ENCODE results near the gene PPP2R5E. TPM values are rescaled to one million over a fixed set of nuclear protein-coding genes. Genes with fewer than 3 reads are reported as not detected.

The PPP2R5E gene
- total and polyA plus RNA-seq, 4 donors: 6.0 to 13.1 (median 8.4) TPM

DNA sequence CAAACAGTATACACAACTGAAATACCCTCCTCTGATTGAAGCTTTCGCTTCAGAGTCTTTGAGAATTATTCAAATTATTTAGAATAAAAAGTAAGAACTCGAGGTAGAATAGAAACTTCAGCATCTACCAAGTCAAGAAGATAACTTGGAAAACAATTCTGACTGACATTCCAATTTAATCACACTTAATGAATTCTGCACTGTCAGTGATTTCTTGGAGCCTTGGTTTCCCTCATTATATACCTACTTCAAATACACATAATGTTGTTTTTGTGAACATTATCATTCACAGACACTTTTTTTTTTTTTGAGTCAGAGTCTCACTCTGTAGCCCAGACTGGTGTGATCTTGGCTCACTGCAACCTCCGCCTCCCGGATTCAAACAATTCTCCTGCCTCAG, 27.9 kb downstream of the PPP2R5E start:
- no peak overlapping the region for H3K4me3 ChIP-seq (ENCODE audit: low read depth in 1 of 3, low read length in 3 of 3)
- no peak overlapping the region for H3K27ac ChIP-seq (ENCODE audit: low read depth in 1 of 2, low read length in 2 of 2)
- DNase-seq (ENCODE audit: low spot score): no peak
- H3K36me3 ChIP-seq (ENCODE audit: control insufficient read depth in 4 of 4, insufficient read depth in 3 of 4, low read depth in 1 of 4, low read length in 3 of 4): peaks cover 0 to 2% (median under 1%) of the 10 kb centered on the region in 4 donors
- H3K27me3 ChIP-seq (ENCODE audit: control insufficient read depth in 4 of 4, insufficient read depth in 4 of 4, low read length in 3 of 4): no peaks in the 10 kb centered on the region
- no peak overlapping the region for H3K9ac ChIP-seq (ENCODE audit: low read depth in 1 of 2, low read length in 2 of 2)
- H3K4me1 ChIP-seq (ENCODE audit: control insufficient read depth in 4 of 4, insufficient read depth in 4 of 4, low read length in 3 of 4): no peaks in the 10 kb centered on the region
- TF ChIP-seq, protein P1, sequence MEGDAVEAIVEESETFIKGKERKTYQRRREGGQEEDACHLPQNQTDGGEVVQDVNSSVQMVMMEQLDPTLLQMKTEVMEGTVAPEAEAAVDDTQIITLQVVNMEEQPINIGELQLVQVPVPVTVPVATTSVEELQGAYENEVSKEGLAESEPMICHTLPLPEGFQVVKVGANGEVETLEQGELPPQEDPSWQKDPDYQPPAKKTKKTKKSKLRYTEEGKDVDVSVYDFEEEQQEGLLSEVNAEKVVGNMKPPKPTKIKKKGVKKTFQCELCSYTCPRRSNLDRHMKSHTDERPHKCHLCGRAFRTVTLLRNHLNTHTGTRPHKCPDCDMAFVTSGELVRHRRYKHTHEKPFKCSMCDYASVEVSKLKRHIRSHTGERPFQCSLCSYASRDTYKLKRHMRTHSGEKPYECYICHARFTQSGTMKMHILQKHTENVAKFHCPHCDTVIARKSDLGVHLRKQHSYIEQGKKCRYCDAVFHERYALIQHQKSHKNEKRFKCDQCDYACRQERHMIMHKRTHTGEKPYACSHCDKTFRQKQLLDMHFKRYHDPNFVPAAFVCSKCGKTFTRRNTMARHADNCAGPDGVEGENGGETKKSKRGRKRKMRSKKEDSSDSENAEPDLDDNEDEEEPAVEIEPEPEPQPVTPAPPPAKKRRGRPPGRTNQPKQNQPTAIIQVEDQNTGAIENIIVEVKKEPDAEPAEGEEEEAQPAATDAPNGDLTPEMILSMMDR (IDR thresholded peaks at IDR 0.05; ENCODE audit: low read depth, low read length, missing input control): no peak
- TF ChIP-seq SP1 (IDR thresholded peaks at IDR 0.05) (no peak), JUND (IDR thresholded peaks at IDR 0.05) (no peak), YY1 (IDR thresholded peaks at IDR 0.05) (no peak), GABPA (IDR thresholded peaks at IDR 0.05 in 1 of 2, conservative IDR thresholded peaks at IDR 0.05 in 1 of 2) (no peak), RAD21 (IDR thresholded peaks at IDR 0.05) (no peak), HNF4A (conservative IDR thresholded peaks at IDR 0.05) (no peak), NR2F2 (IDR thresholded peaks at IDR 0.05) (no peak)
- TF ChIP-seq, protein P2, sequence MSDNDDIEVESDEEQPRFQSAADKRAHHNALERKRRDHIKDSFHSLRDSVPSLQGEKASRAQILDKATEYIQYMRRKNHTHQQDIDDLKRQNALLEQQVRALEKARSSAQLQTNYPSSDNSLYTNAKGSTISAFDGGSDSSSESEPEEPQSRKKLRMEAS (IDR thresholded peaks at IDR 0.05): no peak
- TF ChIP-seq, protein P3, sequence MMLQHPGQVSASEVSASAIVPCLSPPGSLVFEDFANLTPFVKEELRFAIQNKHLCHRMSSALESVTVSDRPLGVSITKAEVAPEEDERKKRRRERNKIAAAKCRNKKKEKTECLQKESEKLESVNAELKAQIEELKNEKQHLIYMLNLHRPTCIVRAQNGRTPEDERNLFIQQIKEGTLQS (IDR thresholded peaks at IDR 0.05): no peak
- WGBS: 98% methylated on average over 4 of the region's 4 CpGs
- H3K9me3 ChIP-seq (ENCODE audit: control insufficient read depth in 4 of 4, low read length in 3 of 4): no peaks in the 10 kb centered on the region

DNA sequence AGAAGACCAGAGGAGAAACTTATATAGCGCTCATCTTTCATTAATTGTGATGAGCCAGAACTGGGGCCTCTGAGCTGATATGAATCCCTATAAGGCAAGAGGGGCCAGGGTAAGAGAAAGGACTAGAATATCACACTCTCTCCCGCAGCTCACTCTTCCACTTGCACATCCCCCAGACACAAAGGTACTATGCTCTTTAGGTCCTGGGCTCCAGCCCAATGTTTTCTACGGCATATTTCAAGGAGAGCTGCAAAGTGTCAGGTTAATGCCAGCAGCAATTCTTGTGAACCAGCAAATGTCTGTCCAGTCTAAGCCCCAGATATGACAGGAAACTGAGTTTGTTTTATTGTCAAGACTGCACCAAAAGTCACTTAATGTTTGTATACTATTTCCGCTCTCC, 29.4 kb downstream of the PPP2R5E start:
- no peaks in the 10 kb centered on the region for H3K4me1 ChIP-seq (ENCODE audit: control insufficient read depth in 4 of 4, insufficient read depth in 4 of 4, low read length in 3 of 4)
- H3K9me3 ChIP-seq (ENCODE audit: control insufficient read depth in 4 of 4, low read length in 3 of 4): no peaks in the 10 kb centered on the region
- TF ChIP-seq JUND (IDR thresholded peaks at IDR 0.05): no peak
- TF ChIP-seq FOXA1 (IDR thresholded peaks at IDR 0.05): no peak
- no peak for TF ChIP-seq FOXA2 (IDR thresholded peaks at IDR 0.05)
- TF ChIP-seq HNF4A (conservative IDR thresholded peaks at IDR 0.05): no peak
- TF ChIP-seq HNF4G (IDR thresholded peaks at IDR 0.05): no peak
- TF ChIP-seq, protein P3 (IDR thresholded peaks at IDR 0.05): no peak
- TF ChIP-seq, protein P1 (IDR thresholded peaks at IDR 0.05; ENCODE audit: low read depth, low read length, missing input control): no peak
- no peak for DNase-seq (ENCODE audit: low spot score)
- 76% methylated on average over 4 of the region's 4 CpGs for WGBS
- no peak overlapping the region for H3K27ac ChIP-seq (ENCODE audit: low read depth in 1 of 2, low read length in 2 of 2)
- no peak overlapping the region for H3K4me3 ChIP-seq (ENCODE audit: low read depth in 1 of 3, low read length in 3 of 3)
- H3K36me3 ChIP-seq (ENCODE audit: control insufficient read depth in 4 of 4, insufficient read depth in 3 of 4, low read depth in 1 of 4, low read length in 3 of 4): peaks cover 0 to 2% (median 0%) of the 10 kb centered on the region in 4 donors
- no peak overlapping the region for H3K9ac ChIP-seq (ENCODE audit: low read depth in 1 of 2, low read length in 2 of 2)
- H3K27me3 ChIP-seq (ENCODE audit: control insufficient read depth in 4 of 4, insufficient read depth in 4 of 4, low read length in 3 of 4): no peaks in the 10 kb centered on the region

DNA sequence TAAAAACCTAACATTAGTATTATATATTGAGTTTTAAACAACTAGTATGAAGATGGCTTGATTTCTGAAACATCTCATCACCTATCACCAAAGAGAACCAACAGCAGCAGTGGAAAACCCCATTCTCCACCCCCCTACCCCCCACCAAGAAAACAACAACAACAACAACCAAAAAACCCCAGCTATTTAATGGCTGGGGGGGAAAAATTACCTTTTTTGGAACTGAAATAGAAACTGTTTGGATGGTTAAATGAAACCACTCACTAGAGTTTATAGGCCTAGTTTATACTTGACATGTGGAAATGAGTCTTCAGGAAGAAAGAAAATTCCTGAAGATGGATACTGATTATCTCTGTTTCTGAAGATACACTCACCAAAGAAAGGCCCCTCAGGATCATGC, 30.3 kb downstream of the PPP2R5E start:
- Histone ChIP-seq H3K9ac (ENCODE audit: low read depth in 1 of 2, low read length in 2 of 2) (no peak overlapping the region), H3K27me3 (ENCODE audit: control insufficient read depth in 4 of 4, insufficient read depth in 4 of 4, low read length in 3 of 4) (no peaks in the 10 kb centered on the region), H3K4me3 (ENCODE audit: low read depth in 1 of 3, low read length in 3 of 3) (no peak overlapping the region), H3K27ac (ENCODE audit: low read depth in 1 of 2, low read length in 2 of 2) (no peak overlapping the region), H3K36me3 (ENCODE audit: control insufficient read depth in 4 of 4, insufficient read depth in 3 of 4, low read depth in 1 of 4, low read length in 3 of 4) (peaks cover 0 to 2% (median 0%) of the 10 kb centered on the region in 4 donors), H3K4me1 (ENCODE audit: control insufficient read depth in 4 of 4, insufficient read depth in 4 of 4, low read length in 3 of 4) (no peaks in the 10 kb centered on the region), H3K9me3 (ENCODE audit: control insufficient read depth in 4 of 4, low read length in 3 of 4) (no peaks in the 10 kb centered on the region)
- DNase-seq (ENCODE audit: low spot score): no peak
- no peak for TF ChIP-seq YY1 (IDR thresholded peaks at IDR 0.05)
- TF ChIP-seq RXRA (IDR thresholded peaks at IDR 0.05): no peak
- TF ChIP-seq, protein P3 (IDR thresholded peaks at IDR 0.05): no peak
- TF ChIP-seq, protein P2 (IDR thresholded peaks at IDR 0.05): no peak
- TF ChIP-seq NR2F2 (IDR thresholded peaks at IDR 0.05): no peak
- no peak for TF ChIP-seq HNF4G (IDR thresholded peaks at IDR 0.05)
- no peak for TF ChIP-seq FOXA1 (IDR thresholded peaks at IDR 0.05)
- no peak for TF ChIP-seq GABPA (IDR thresholded peaks at IDR 0.05 in 1 of 2, conservative IDR thresholded peaks at IDR 0.05 in 1 of 2)
- TF ChIP-seq, protein P4, sequence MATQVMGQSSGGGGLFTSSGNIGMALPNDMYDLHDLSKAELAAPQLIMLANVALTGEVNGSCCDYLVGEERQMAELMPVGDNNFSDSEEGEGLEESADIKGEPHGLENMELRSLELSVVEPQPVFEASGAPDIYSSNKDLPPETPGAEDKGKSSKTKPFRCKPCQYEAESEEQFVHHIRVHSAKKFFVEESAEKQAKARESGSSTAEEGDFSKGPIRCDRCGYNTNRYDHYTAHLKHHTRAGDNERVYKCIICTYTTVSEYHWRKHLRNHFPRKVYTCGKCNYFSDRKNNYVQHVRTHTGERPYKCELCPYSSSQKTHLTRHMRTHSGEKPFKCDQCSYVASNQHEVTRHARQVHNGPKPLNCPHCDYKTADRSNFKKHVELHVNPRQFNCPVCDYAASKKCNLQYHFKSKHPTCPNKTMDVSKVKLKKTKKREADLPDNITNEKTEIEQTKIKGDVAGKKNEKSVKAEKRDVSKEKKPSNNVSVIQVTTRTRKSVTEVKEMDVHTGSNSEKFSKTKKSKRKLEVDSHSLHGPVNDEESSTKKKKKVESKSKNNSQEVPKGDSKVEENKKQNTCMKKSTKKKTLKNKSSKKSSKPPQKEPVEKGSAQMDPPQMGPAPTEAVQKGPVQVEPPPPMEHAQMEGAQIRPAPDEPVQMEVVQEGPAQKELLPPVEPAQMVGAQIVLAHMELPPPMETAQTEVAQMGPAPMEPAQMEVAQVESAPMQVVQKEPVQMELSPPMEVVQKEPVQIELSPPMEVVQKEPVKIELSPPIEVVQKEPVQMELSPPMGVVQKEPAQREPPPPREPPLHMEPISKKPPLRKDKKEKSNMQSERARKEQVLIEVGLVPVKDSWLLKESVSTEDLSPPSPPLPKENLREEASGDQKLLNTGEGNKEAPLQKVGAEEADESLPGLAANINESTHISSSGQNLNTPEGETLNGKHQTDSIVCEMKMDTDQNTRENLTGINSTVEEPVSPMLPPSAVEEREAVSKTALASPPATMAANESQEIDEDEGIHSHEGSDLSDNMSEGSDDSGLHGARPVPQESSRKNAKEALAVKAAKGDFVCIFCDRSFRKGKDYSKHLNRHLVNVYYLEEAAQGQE (IDR thresholded peaks at IDR 0.05): no peak
- no peak for TF ChIP-seq RAD21 (IDR thresholded peaks at IDR 0.05)

Data from liver (tissue), 9 donors.